Measurements from ENCODE around the gene FARP1. TPM values are rescaled to one million over a fixed set of nuclear protein-coding genes. Genes with fewer than 3 reads are reported as not detected.

The FARP1 gene
- total and polyA plus RNA-seq, 2 experiments from 2014 or later = 43.2 to 44.2 TPM

GRCh38 chr13:98182153-98182552 is 39.3 kb downstream of the FARP1 start:
- H3K4me3 ChIP-seq = no peak overlapping the region
- no peak for TF ChIP-seq CTCF (IDR thresholded peaks at IDR 0.05; ENCODE audit: low read depth, low read length)
- no peaks in the 10 kb centered on the region for H3K27me3 ChIP-seq
- no peaks in the 10 kb centered on the region for H3K36me3 ChIP-seq
- H3K4me1 ChIP-seq (ENCODE audit: low read depth) = peaks cover 2% of the 10 kb centered on the region
- H3K9me3 ChIP-seq (ENCODE audit: low read depth) = no peaks in the 10 kb centered on the region
- no peak overlapping the region for H3K27ac ChIP-seq
- no peak for DNase-seq (ENCODE audit: low read depth in 1 of 2, low spot score in 1 of 2)

GRCh38 chr13:98182589-98182988 is 39.7 kb downstream of the FARP1 start:
- Histone ChIP-seq H3K4me3 (no peak overlapping the region), H3K27ac (no peak overlapping the region), H3K9me3 (ENCODE audit: low read depth) (no peaks in the 10 kb centered on the region), H3K27me3 (no peaks in the 10 kb centered on the region), H3K4me1 (ENCODE audit: low read depth) (peaks cover 6% of the 10 kb centered on the region), H3K36me3 (no peaks in the 10 kb centered on the region)
- no peak for DNase-seq (ENCODE audit: low read depth in 1 of 2, low spot score in 1 of 2)
- TF ChIP-seq CTCF (IDR thresholded peaks at IDR 0.05; ENCODE audit: low read depth, low read length) = no peak

GRCh38 chr13:98184792-98185191 is 41.9 kb downstream of the FARP1 start:
- H3K9me3 ChIP-seq (ENCODE audit: low read depth) = no peaks in the 10 kb centered on the region
- H3K27ac ChIP-seq = no peak overlapping the region
- TF ChIP-seq CTCF (IDR thresholded peaks at IDR 0.05; ENCODE audit: low read depth, low read length) = no peak

GRCh38 chr13:98187155-98187964 is 44.5 kb downstream of the FARP1 start:
- DNase-seq (ENCODE audit: low read depth in 1 of 2, low spot score in 1 of 2) = no peak
- Histone ChIP-seq H3K4me3 (no peak overlapping the region), H3K9me3 (ENCODE audit: low read depth) (no peaks in the 10 kb centered on the region), H3K27ac (peak overlapping the region; percentile 11), H3K36me3 (no peaks in the 10 kb centered on the region), H3K4me1 (ENCODE audit: low read depth) (peaks cover 21% of the 10 kb centered on the region), H3K27me3 (no peaks in the 10 kb centered on the region)
- no peak for TF ChIP-seq CTCF (IDR thresholded peaks at IDR 0.05; ENCODE audit: low read depth, low read length)

More at GRCh38 chr13:98184792-98185191, 41.9 kb downstream of the FARP1 start:
- Histone ChIP-seq H3K4me3 (no peak overlapping the region), H3K36me3 (no peaks in the 10 kb centered on the region), H3K27me3 (no peaks in the 10 kb centered on the region), H3K4me1 (ENCODE audit: low read depth) (peaks cover 12% of the 10 kb centered on the region)
- DNase-seq (ENCODE audit: low read depth in 1 of 2, low spot score in 1 of 2) = peak in 1 of 2 donors; percentile 27

GRCh38 chr13:98187965-98188261 is 45.0 kb downstream of the FARP1 start:
- H3K4me1 ChIP-seq (ENCODE audit: low read depth) = peaks cover 21% of the 10 kb centered on the region
- H3K27ac ChIP-seq = peak overlapping the region; percentile 11
- H3K9me3 ChIP-seq (ENCODE audit: low read depth) = no peaks in the 10 kb centered on the region
- no peaks in the 10 kb centered on the region for H3K27me3 ChIP-seq
- no peak overlapping the region for H3K4me3 ChIP-seq
- no peak for DNase-seq (ENCODE audit: low read depth in 1 of 2, low spot score in 1 of 2)
- H3K36me3 ChIP-seq = no peaks in the 10 kb centered on the region
- no peak for TF ChIP-seq CTCF (IDR thresholded peaks at IDR 0.05; ENCODE audit: low read depth, low read length)
